ENCODE results near the gene LIPM. TPM values are rescaled to one million over a fixed set of nuclear protein-coding genes. Genes with fewer than 3 reads are reported as not detected.

LIPM gene
- total RNA-seq, 2 experiments from 2014 or later = not detected

- Mint-ChIP-seq H3K4me3 (no peak overlapping the region), H3K36me3 (ENCODE audit: low read depth) (no peaks in the 10 kb centered on the region), H3K9me3 (ENCODE audit: insufficient read depth) (no peaks in the 10 kb centered on the region), H3K27me3 (ENCODE audit: low read depth) (peaks cover 4% of the 10 kb centered on the region), H3K27ac (no peak overlapping the region), H3K4me1 (ENCODE audit: low read depth) (peaks cover 3% of the 10 kb centered on the region)
- no peak for ATAC-seq
- DNase-seq = no peak
- ChIA-PET CTCF (interaction anchor here (0.6 to 1.6 kb wide), 2 partner anchors 129 to 239 kb away, joined by 3 to 4 read pairs; no protein-coding TSS in a partner anchor), POLR2A (interaction anchor here (0.6 kb wide), 1 partner anchor 60 kb away, joined by 3 read pairs; no protein-coding TSS in a partner anchor)
These were observed 1.7 kb downstream of the LIPM start for GRCh38 chr10:88804083-88804812.

- ChIA-PET POLR2A (no interaction called here), CTCF (no interaction called here)
- Mint-ChIP-seq H3K27ac (no peak overlapping the region), H3K9me3 (ENCODE audit: insufficient read depth) (no peaks in the 10 kb centered on the region), H3K4me3 (no peak overlapping the region), H3K27me3 (ENCODE audit: low read depth) (peaks cover 4% of the 10 kb centered on the region), H3K4me1 (ENCODE audit: low read depth) (peaks cover 7% of the 10 kb centered on the region), H3K36me3 (ENCODE audit: low read depth) (no peaks in the 10 kb centered on the region)
- DNase-seq (no peak), ATAC-seq (no peak)
These were observed 2.8 kb downstream of the LIPM start for GRCh38 chr10:88805361-88805760.

GRCh38 chr10:88805924-88806323, 3.4 kb downstream of the LIPM start:
- Mint-ChIP-seq H3K27me3 (ENCODE audit: low read depth) (peaks cover 7% of the 10 kb centered on the region), H3K36me3 (ENCODE audit: low read depth) (no peaks in the 10 kb centered on the region), H3K4me3 (no peak overlapping the region), H3K9me3 (ENCODE audit: insufficient read depth) (no peaks in the 10 kb centered on the region), H3K4me1 (ENCODE audit: low read depth) (peaks cover 8% of the 10 kb centered on the region), H3K27ac (no peak overlapping the region)
- DNase-seq (no peak), ATAC-seq (no peak)
- ChIA-PET CTCF (interaction anchor here (1.2 kb wide), 1 partner anchor 223 kb away, joined by 3 read pairs; the partner anchor contains the start of gene RNLS), POLR2A (no interaction called here)

GRCh38 chr10:88809621-88810020, 7.1 kb downstream of the LIPM start:
- Mint-ChIP-seq H3K4me3 (no peak overlapping the region), H3K4me1 (ENCODE audit: low read depth) (peaks cover 8% of the 10 kb centered on the region), H3K27me3 (ENCODE audit: low read depth) (peaks cover 2% of the 10 kb centered on the region), H3K36me3 (ENCODE audit: low read depth) (no peaks in the 10 kb centered on the region), H3K27ac (no peak overlapping the region), H3K9me3 (ENCODE audit: insufficient read depth) (no peaks in the 10 kb centered on the region)
- ChIA-PET CTCF (interaction anchor here (0.8 to 5.8 kb wide), 16 partner anchors 9 to 125 kb away, joined by 3 to 49 read pairs (median 6); no protein-coding TSS in a partner anchor), POLR2A (no interaction called here)
- DNase-seq (no peak), ATAC-seq (no peak)

- ATAC-seq = peak; percentile 82
- Mint-ChIP-seq H3K27me3 (ENCODE audit: low read depth) (peaks cover 2% of the 10 kb centered on the region), H3K4me1 (ENCODE audit: low read depth) (peaks cover 13% of the 10 kb centered on the region), H3K36me3 (ENCODE audit: low read depth) (no peaks in the 10 kb centered on the region), H3K4me3 (no peak overlapping the region), H3K27ac (no peak overlapping the region), H3K9me3 (ENCODE audit: insufficient read depth) (no peaks in the 10 kb centered on the region)
- DNase-seq = peak; percentile 57
- POLR2A ChIA-PET = interaction anchor here (0.7 kb wide), 1 partner anchor 14 kb away, joined by 3 read pairs; no protein-coding TSS in a partner anchor
- CTCF ChIA-PET = interaction anchor here (0.6 to 5.8 kb wide), 34 partner anchors 8 to 931 kb away, joined by 3 to 49 read pairs (median 4); partner anchors contain the start of genes LIPN and RNLS
These were observed 7.8 kb downstream of the LIPM start for GRCh38 chr10:88810196-88810961.

- no peak overlapping the region for H3K27ac Mint-ChIP-seq
- no peaks in the 10 kb centered on the region for H3K9me3 Mint-ChIP-seq (ENCODE audit: insufficient read depth)
- DNase-seq (no peak), ATAC-seq (no peak)
- ChIA-PET POLR2A (interaction anchor here (0.6 kb wide), 1 partner anchor 11 kb away, joined by 3 read pairs; no protein-coding TSS in a partner anchor), CTCF (interaction anchor here (0.6 to 5.8 kb wide), 6 partner anchors 9 to 125 kb away, joined by 3 to 49 read pairs (median 4); no protein-coding TSS in a partner anchor)
- H3K27me3 Mint-ChIP-seq (ENCODE audit: low read depth) = peaks cover 2% of the 10 kb centered on the region
- H3K4me3 Mint-ChIP-seq = no peak overlapping the region
- H3K4me1 Mint-ChIP-seq (ENCODE audit: low read depth) = peaks cover 19% of the 10 kb centered on the region
- no peaks in the 10 kb centered on the region for H3K36me3 Mint-ChIP-seq (ENCODE audit: low read depth)
These were observed 10.7 kb downstream of the LIPM start for GRCh38 chr10:88813200-88813599.

GRCh38 chr10:88819290-88819689, 16.8 kb downstream of the LIPM start:
- no peak overlapping the region for H3K27ac Mint-ChIP-seq
- H3K4me3 Mint-ChIP-seq = no peak overlapping the region
- H3K27me3 Mint-ChIP-seq (ENCODE audit: low read depth) = no peaks in the 10 kb centered on the region
- CTCF ChIA-PET = interaction anchor here (2.2 kb wide), 1 partner anchor 10 kb away, joined by 8 read pairs; no protein-coding TSS in a partner anchor
- DNase-seq (no peak), ATAC-seq (no peak)
- POLR2A ChIA-PET = no interaction called here
- H3K36me3 Mint-ChIP-seq (ENCODE audit: low read depth) = peaks cover 3% of the 10 kb centered on the region
- H3K4me1 Mint-ChIP-seq (ENCODE audit: low read depth) = peaks cover 16% of the 10 kb centered on the region
- no peaks in the 10 kb centered on the region for H3K9me3 Mint-ChIP-seq (ENCODE audit: insufficient read depth)

GRCh38 chr10:88820748-88821401, 18.3 kb downstream of the LIPM start:
- Mint-ChIP-seq H3K4me1 (ENCODE audit: low read depth) (peaks cover 23% of the 10 kb centered on the region), H3K36me3 (ENCODE audit: low read depth) (peaks cover 7% of the 10 kb centered on the region), H3K9me3 (ENCODE audit: insufficient read depth) (no peaks in the 10 kb centered on the region), H3K4me3 (no peak overlapping the region), H3K27me3 (ENCODE audit: low read depth) (no peaks in the 10 kb centered on the region), H3K27ac (no peak overlapping the region)
- DNase-seq (no peak), ATAC-seq (no peak)
- POLR2A ChIA-PET = interaction anchor here (0.9 kb wide), 1 partner anchor 170 kb away, joined by 3 read pairs; no protein-coding TSS in a partner anchor
- CTCF ChIA-PET = interaction anchor here (0.5 to 2.0 kb wide), 11 partner anchors 8 to 532 kb away, joined by 3 to 16 read pairs (median 5); partner anchors contain the start of gene RNLS

- Mint-ChIP-seq H3K36me3 (ENCODE audit: low read depth) (peaks cover 25% of the 10 kb centered on the region), H3K27ac (peak overlapping the region; percentile 75), H3K27me3 (ENCODE audit: low read depth) (no peaks in the 10 kb centered on the region), H3K4me3 (no peak overlapping the region), H3K4me1 (ENCODE audit: low read depth) (peaks cover 66% of the 10 kb centered on the region), H3K9me3 (ENCODE audit: insufficient read depth) (no peaks in the 10 kb centered on the region)
- ChIA-PET POLR2A (interaction anchor here (0.6 to 1.7 kb wide), 2 partner anchors 54 to 505 kb away, joined by 3 to 8 read pairs; partner anchors contain the start of gene STAMBPL1), CTCF (interaction anchor here (0.7 to 6.1 kb wide), 5 partner anchors 9 to 666 kb away, joined by 3 to 59 read pairs (median 11); partner anchors contain the start of gene RNLS)
- DNase-seq (no peak), ATAC-seq (no peak)
These were observed 23.9 kb downstream of the LIPM start for GRCh38 chr10:88826388-88826787.

GRCh38 chr10:88827671-88828070, 25.1 kb downstream of the LIPM start:
- Mint-ChIP-seq H3K27me3 (ENCODE audit: low read depth) (no peaks in the 10 kb centered on the region), H3K4me3 (no peak overlapping the region), H3K4me1 (ENCODE audit: low read depth) (peaks cover 76% of the 10 kb centered on the region), H3K9me3 (ENCODE audit: insufficient read depth) (no peaks in the 10 kb centered on the region), H3K36me3 (ENCODE audit: low read depth) (peaks cover 25% of the 10 kb centered on the region), H3K27ac (no peak overlapping the region)
- ChIA-PET POLR2A (interaction anchor here (1.7 kb wide), 1 partner anchor 52 kb away, joined by 8 read pairs; the partner anchor contains the start of gene STAMBPL1), CTCF (interaction anchor here (1.0 to 6.1 kb wide), 5 partner anchors 8 to 139 kb away, joined by 3 to 59 read pairs (median 11); no protein-coding TSS in a partner anchor)
- DNase-seq (no peak), ATAC-seq (no peak)

- Mint-ChIP-seq H3K27me3 (ENCODE audit: low read depth) (no peaks in the 10 kb centered on the region), H3K9me3 (ENCODE audit: insufficient read depth) (no peaks in the 10 kb centered on the region), H3K27ac (no peak overlapping the region), H3K4me1 (ENCODE audit: low read depth) (peaks cover 83% of the 10 kb centered on the region), H3K4me3 (no peak overlapping the region), H3K36me3 (ENCODE audit: low read depth) (peaks cover 29% of the 10 kb centered on the region)
- CTCF ChIA-PET = interaction anchor here (1.0 to 6.1 kb wide), 5 partner anchors 8 to 140 kb away, joined by 3 to 59 read pairs (median 11); no protein-coding TSS in a partner anchor
- DNase-seq = no peak
- ATAC-seq = no peak
- POLR2A ChIA-PET = no interaction called here
These were observed 25.8 kb downstream of the LIPM start for GRCh38 chr10:88828310-88828709.

All from activated CD8-positive, alpha-beta T cell treated with anti-CD3 and anti-CD28 coated beads, Interleukin-2, amount 10 ng/mL, durations not matched to agents 7 days and 5 days (primary cell).